MM.1S (cell line): ENCODE data around the gene TMEM219.

Experiments used
- EZH2 ChIP-seq: fragments of 300-600 bp; sonication (generic); optimal IDR thresholded peaks from 2 replicates; pipeline ENCODE3; 2017; ENCODE audit warnings: low read depth, mild to moderate bottlenecking, antibody characterized with exemption, low read length, mixed read lengths
- EZH2phosphoT487 ChIP-seq: fragments of 300-600 bp; sonication (generic); IDR thresholded peaks from 2 replicates; pipeline ENCODE4 v1.6.1; 2018; ENCODE audit warnings: antibody characterized with exemption, low read length
- TF ChIP-seq, protein P1 (sequence below): fragments of 300-600 bp; sonication (generic); IDR thresholded peaks from 2 replicates; pipeline ENCODE4 v1.5.1; 2016; ENCODE audit warnings: antibody characterized with exemption, low read length, mixed read lengths

DNA sequence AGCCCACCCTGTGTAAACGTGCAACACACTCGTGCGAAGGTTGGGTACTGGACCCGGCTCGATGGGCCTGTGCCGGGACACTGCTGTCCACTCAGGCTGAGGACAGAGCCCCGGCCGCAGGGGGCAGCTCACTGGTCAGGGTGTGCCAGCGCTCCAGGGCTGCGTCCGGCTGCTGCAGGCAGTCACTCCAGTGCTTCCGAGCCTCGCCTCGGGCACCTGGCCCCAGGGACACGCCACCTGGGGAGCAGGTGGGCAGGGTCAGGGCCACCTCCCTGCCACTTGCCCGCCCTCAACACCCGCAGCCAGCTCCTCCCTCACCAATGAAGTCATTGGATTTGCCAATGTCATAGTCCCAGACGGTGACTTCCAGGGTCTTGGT, 44.2 kb downstream of the TMEM219 start:
- TF ChIP-seq EZH2 (no peak), EZH2phosphoT487 (no peak)
- TF ChIP-seq, protein P1, sequence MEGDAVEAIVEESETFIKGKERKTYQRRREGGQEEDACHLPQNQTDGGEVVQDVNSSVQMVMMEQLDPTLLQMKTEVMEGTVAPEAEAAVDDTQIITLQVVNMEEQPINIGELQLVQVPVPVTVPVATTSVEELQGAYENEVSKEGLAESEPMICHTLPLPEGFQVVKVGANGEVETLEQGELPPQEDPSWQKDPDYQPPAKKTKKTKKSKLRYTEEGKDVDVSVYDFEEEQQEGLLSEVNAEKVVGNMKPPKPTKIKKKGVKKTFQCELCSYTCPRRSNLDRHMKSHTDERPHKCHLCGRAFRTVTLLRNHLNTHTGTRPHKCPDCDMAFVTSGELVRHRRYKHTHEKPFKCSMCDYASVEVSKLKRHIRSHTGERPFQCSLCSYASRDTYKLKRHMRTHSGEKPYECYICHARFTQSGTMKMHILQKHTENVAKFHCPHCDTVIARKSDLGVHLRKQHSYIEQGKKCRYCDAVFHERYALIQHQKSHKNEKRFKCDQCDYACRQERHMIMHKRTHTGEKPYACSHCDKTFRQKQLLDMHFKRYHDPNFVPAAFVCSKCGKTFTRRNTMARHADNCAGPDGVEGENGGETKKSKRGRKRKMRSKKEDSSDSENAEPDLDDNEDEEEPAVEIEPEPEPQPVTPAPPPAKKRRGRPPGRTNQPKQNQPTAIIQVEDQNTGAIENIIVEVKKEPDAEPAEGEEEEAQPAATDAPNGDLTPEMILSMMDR = no peak
